HG03575 (cell line): ENCODE measurements around the gene CPNE2.

ENCODE experiments used
- ATAC-seq: cut with Tn5 transposase; IDR thresholded peaks from one replicate; pipeline ENCODE4 v1.9.1; 2021; ENCODE audit not compliant: unreplicated experiment, insufficient number of reproducible peaks, low FRiP score; ENCODE audit errors: extremely low read depth

Gene CPNE2

DNA sequence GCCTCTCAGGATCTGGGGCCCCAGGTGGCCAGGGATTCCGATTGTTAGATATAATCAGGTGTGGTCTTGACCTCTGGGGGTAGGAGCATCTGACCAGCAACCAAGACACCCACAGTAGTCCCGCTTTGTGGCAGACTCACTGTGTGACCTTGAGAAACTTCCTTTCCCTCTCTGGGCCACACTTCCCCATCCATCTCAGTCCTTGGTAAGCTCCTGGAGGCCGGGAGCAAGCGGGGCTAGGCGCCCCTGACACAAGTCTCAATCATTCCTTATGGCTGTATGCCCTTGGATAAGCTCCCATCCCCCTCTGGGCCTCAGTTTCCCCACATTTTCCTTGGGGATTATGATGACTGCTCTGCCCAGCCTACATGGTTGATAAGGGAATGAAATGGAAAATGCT, 21.3 kb downstream of the CPNE2 start:
- no peak for ATAC-seq

DNA sequence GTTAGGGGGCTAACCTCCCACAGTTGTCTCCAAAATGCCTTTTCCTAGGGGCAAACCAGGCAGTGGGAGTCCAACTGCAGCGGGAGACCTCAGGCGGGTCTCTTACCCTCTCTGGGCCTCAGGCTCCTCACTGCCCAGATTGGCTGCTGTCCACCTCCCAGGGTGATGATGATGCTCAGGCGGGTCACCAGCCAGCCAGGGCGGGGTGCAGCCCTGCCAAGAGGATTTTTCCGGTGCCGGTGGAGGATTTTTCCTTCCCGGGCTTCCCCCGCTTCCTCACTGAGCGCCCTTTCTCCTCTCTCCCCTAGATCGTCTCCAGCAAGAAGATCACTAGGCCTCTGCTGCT, 22.8 kb downstream of the CPNE2 start:
- ATAC-seq: no peak

DNA sequence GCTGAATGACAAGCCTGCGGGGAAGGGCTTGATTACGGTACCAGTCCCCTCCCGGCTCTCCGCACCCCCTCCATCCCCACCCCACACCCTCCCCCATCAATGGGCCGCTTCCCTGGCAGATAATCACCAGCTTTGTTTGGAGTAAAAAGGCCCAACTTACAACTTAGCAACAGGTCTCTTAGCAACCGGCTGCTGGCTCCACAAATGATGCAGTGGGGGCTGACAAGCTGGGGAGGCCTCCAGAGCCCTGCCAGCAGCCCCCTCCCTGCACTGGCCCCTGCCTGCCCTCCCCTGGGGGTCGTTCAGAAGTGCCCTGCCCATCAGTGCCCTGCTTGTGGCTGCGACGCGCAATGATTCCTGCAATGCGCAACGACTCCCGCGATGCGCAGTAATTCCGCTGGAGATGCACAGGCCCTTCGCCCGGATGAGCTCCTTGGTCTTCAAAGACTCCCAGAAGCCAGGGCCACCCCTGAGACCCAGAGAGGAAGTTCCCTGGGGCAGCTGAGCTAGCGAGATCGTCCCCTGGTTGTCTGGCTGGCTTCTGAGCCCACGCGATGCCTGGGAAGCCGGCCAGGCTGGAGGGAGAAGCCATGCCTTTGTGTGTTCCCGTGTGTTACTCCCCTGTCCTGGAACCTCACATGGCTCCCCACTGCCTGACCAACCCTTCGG, 23.3 kb downstream of the CPNE2 start:
- no peak for ATAC-seq

DNA sequence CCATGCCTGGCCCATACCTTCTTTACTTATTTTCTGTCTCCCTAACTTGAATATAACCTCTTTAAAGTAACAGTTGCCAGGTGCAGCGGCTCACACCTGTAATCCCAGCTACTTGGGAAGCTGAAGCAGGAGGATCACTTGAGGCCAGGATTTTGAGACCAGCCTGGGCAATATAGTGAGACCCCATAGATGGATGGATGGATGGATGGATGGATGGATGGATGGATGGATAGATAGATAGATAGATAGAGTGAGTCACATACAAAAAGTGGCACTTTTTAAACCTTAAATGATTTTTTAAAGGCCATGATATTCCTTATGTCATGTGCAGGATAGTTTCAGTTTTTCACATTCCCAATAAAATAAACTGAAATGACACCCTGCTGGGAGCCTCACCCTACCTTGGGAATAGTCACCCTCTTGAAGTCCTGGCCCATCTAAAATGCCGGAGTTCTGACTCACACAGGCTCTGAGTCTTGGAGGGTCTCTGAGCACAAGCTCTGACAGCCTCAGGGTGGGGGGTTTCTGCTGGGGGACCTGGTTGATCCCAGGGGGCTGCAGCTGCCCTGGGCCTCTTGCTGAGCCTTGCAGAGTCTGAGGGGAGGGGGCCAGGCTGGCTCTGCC, 26.2 kb downstream of the CPNE2 start:
- ATAC-seq: no peak

DNA sequence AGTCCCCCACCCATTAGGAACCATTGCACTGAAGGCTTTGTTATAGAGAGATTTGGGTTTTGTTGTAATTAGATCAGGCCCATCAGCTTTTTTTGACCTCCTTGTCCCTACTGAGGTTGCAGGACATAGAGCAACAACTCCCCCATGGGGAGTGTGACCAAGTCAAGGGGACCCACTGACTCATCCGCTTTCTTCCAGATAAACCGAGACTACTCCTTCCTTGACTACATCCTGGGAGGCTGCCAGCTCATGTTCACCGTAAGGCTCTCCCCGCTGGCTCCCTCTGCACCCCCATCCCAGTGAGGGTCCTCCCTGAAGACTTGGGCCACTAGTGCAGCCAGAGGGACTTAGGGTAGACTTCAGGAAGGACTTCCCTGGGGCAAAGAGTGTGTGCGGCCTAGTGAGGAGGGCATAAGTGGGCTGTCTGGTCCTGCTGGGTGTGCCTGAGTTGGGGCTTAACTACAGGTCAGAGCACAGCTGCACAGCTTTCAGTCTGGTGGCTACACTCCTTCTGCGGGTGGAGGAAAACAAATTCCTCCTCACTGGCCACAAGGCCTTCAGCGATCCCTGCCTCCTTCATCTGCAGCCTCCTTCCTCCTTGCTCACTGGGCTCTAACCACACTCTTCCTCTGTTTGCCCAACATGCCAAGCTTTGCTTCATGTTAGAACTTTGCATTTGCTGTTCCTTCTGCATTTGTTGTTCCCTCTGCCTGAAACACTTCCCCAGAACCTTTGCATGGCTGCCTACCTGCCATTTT, 31.0 kb downstream of the CPNE2 start:
- ATAC-seq: no peak

DNA sequence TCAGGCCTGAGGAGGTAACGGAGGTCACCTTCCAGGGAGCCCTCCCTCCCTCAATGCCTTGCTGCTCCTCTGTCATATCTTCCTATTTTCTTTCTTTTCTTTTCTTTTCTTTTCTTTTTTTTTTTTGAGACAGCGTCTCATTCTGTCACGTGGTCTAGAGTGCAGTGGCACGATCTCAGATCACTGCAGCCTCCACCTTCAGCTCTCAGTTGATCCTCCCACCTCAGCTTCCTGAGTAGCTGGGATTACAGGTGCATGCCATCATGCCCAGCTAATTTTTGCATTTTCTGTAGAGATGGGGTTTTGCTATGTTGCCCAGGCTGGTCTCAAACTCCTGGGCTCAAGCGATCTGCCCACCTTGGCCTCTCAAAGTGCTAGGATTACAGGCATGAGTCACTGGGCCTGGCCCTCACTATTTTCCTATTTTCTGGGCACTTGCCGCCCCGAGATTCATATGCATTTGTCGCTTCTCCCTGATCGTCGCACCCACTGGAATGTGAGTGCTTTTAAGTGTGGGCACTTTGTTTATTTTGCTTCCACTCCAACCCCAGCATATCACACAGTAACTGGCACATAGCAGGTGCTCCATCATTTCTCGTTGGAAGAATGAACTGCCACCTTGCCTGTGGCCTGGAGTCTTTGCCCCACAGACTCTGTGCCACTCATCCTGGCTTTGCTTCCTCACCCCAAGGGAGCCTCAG, 31.7 kb downstream of the CPNE2 start:
- no peak for ATAC-seq

DNA sequence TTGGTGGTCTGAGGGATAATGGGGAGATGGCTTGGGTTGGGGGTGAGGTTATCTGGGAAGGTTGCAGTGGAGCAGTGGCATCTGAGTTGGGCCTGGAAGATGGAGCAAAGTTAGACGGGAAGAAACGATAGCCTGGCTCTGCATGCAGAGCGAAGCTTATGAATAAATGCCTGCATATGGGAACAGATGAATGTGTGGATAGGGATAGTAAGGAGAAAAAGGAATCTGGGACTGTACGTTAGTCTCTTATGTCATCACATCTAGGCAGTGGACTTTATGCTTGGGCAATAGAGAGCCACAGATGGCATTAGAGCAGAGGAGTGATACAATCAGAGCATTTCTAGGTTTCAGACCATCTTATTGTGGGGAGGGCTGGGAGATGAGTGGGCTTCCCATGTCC, 33.0 kb downstream of the CPNE2 start:
- ATAC-seq: no peak

DNA sequence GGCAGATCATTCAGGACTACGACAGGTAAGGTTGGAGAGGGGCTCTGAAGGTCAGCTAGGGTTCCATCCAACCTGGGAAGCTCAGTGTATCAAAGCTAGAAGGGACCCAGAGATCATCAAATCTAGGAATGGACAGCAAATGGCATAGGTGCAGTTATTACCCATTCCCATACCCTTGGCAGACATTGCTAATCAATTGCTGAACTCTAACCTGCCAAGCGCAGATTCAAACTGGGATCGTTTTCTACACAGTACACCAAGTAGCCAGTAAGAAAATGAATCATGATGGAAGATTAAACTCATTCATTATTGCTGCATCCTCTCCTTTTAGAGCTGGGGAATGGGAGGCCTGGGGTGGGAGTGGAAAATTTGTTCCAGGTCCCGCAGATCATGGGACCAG, 33.6 kb downstream of the CPNE2 start:
- ATAC-seq: no peak

DNA sequence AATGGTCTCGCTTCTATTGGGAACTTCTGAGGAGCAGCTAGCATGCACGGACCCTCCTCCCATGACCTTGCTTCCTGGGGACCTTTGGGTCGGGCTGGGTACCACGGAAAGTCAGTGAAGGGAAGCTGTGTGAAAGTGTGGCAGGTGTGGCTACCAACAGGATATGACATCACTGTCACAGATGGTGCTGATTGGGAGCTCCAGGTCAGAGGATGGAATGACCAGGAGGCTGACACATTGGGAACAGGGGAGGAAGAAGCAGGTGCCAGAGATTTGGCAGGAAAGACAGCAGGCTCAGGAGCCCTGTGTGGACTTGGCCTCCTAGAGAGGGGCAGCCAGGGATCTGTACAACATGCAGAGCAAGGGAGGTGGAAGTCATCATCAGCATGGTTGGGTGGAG, 34.0 kb downstream of the CPNE2 start:
- no peak for ATAC-seq

DNA sequence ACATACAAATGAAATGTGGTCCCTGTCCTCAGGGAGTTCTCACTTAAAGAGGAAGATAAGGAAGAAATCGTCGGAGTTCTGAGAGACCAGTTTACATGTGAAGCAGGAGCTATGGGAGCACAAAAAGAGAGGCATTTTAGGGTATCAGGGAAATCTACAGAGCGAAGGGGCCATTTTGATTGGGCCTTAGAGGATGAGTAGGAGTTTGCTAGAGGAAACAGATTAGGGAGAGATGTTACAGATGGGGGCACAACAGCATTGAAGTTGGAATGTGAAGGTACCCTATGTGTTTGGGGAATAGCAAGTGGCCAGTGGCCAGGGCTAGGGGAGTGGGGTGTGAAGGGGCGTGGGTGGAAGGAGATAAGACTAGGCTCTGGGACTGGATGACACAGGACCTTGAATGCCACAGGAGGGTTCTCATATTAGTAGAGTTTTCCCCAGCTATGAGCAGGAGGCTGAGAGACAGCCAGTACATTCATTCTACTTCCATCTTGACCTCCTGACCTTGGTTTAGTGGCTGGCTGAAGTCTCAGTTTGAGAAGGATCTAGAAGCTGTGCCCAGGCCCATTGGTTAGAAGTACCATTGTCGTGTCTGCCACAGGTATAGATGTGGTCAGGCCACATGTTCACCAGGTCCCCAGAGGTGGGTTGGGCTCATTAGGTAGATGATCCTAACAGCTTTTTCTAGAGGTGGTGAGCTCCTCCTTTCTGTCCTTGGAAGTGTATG, 34.8 kb downstream of the CPNE2 start:
- ATAC-seq: no peak

DNA sequence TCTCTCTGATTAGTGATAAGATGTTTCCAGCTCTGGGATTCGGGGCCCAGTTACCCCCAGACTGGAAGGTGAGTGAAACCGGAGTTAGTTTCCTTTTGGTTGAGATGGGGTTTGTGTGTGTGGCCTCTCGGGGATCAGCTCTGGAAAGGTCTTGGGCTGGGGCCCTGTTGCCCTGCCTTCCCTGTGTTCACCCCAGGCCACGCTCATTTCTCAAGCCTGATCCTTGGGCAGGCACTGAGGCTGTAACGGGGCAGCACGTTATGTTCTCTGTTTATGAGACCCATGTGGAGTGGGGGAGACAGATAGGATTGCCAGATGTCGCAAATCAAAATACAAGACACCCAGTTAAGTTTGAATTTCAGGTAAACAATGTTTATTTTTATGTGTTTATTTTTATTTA, 35.5 kb downstream of the CPNE2 start:
- ATAC-seq: no peak

DNA sequence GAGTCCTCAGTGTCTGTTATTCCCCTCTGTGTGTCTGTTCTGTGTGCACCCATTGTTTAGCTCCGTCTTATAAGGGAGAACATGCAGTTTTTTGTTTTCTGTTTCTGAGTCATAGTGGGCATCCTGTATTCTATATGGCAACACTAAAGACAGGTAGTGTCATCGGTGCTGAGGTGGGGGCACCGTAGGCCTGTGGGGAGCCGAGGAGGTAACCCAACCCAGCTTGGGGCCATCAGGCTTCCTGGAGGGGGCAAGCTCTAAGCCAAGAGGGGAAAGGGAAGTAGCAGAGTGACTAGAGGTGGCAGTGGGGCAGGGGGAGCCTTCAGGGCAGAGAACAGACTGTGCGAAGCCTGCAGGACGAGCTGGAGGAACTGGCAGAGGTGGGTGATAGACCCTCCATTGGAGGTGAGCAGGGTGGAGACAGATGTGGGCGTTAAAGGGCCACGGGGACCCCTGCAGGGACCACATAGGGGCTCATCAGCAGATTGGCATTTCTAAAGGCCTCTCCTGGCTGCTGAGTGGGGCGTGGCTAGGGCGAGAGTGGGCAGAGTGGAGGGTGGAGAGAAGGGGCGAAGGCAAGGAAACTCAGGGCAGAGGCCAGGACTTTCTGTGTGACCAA, 36.5 kb downstream of the CPNE2 start:
- ATAC-seq: no peak

DNA sequence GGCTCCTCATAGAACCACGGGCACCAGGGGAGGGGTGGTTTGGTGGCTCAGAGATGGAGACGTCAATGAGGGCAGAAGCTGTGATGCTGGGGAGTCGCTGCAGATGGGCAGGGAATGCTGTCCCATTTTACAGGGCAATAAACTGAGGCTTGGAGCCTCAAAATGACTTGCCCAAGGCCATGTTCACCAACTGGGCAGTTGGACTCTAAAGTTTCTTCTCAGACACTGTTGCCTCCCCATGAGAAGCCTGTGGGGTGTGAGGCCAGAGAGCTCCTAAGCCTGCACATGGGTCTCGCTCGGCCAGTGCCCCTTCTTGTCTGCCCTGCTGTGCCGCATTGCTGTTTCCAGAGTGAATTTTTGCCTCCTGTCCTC, 38.6 kb downstream of the CPNE2 start:
- ATAC-seq: no peak

DNA sequence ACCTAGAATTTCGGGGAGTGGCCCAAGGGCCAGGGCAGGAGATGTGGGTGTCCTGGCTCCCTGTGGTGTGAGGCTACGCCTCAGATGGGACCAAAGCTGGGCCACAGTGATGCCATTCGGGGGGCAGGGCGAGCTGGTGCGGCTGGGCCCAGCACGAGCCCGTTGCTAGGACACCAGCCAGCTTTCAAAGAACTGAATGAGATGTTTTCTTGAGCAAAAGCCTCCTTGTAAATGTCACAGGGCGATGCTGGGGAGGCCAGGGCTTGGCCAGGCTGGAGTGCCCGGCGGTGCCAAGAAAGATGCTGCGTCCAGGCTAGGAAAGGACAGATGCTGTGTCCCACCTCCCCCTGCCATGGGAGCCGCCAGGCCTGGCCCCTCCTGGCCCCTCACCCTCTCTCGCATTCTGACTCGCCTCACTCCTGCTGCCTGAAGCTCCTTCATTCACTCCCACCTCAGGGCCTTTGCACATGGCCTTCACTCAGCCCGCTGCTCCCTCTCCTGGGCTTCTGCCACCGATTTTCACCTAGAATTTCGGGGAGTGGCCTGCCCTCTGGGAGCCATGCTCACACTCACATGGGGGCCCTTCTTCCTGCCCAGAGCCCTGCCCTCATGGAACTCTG, 39.1 kb downstream of the CPNE2 start:
- ATAC-seq: no peak

DNA sequence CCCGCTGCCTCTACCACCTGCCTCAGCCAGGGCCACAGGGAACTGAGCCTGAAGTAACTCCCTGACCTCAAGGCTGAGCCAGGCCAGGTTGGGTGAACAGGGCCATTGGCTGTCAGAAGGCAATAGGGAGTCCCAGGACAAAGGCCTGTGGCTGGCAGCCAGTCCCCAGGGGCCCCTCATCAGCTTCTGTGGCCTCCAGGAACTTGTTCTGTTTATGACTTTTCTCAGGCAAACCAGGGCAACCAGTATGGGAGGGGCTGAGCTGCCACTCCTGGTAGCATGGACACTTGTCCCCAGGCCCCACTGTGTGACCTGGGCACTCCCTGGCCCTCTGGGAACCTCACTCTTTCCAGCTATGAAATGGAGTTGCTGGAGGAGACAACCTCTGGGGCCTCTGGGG, 40.1 kb downstream of the CPNE2 start:
- no peak for ATAC-seq

DNA sequence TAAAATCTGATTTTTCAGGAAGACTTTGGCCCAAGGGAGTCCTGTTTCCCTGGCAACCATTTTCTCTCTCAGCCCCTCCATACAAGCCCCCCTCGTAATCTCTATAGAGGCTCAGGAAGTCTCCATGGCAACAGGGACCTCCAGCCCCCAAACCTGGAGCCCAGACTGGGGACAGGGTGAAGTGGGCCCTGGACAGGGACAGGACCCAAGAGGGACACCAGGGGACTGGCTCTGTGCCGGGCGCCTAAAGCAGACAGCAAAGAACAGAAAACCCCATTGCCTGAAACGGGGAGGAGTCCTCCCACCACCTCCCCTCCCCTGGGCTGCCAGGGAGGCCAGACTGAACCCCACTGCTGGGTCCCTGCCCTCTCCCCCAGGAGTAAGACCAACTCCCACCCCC, 40.6 kb downstream of the CPNE2 start:
- no peak for ATAC-seq

DNA sequence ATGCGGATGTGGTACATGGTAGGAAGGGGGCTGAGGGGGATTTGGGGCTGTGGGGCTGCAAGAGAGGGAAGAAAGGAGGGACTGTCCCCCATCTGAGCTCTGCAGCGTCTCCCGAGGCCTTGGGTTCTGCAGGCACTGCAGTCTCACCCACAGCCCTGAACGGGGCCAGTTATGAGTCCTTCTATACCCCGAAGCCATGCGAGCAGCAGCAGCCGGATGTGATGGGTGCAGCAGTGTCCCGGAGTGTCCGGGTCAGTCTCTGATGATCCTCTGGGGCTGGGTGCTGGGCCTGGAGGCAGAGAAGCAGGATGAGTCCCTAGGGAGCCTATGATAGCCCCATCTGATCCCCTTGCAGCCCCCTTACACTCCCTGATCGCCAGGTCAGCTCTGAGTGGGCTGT, 41.5 kb downstream of the CPNE2 start:
- ATAC-seq: no peak

DNA sequence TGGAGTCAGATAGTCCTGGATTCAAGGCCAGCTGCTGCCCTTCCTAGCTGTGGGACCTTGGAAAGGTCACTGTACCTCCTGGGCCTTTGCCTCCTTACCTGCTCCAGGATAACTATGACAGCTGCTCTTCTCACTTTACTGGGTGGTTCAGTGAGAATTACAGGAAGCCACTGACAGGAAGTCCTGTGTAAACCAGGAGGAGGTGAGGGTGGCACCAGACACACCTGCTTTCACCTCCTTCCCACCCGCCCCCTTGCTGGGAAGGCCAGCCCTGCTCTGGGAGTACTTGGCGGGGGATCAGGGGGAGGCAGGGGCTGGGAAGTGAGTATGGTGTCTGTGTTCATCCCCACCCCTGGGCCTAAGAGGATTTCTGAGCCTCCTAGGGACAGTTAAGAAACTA, 42.6 kb downstream of the CPNE2 start:
- ATAC-seq: no peak

DNA sequence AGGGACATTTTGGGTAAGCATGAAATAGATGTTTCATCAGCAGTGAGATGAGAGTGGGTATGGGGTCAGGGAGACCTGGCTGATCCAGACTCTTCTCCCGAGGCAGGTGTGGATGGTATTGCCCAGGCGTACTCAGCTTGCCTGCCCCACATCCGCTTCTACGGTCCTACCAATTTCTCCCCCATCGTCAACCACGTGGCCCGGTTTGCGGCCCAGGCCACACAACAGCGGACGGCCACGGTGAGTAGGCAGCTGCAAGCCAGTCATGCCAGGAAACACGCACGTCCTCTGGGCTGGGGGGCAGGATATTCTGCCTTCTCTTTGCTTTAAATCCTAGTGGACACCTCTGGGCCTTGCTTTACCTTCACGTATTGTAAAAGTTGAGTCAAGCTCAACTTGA, 44.7 kb downstream of the CPNE2 start:
- ATAC-seq: no peak
